ENCODE results near the gene NONO. TPM values are rescaled to one million over a fixed set of nuclear protein-coding genes. Genes with fewer than 3 reads are reported as not detected.
A peak's percentile ranks its signal among the peaks of the same experiment; 100 is the strongest.
"Not testable (repeated sequence)": the region's sequence is repeated elsewhere in the genome, so short reads cannot be mapped to it uniquely, and the experiment has no call there.

NONO gene
- total RNA-seq, 1 experiment from 2014 or later = 514 TPM

DNA sequence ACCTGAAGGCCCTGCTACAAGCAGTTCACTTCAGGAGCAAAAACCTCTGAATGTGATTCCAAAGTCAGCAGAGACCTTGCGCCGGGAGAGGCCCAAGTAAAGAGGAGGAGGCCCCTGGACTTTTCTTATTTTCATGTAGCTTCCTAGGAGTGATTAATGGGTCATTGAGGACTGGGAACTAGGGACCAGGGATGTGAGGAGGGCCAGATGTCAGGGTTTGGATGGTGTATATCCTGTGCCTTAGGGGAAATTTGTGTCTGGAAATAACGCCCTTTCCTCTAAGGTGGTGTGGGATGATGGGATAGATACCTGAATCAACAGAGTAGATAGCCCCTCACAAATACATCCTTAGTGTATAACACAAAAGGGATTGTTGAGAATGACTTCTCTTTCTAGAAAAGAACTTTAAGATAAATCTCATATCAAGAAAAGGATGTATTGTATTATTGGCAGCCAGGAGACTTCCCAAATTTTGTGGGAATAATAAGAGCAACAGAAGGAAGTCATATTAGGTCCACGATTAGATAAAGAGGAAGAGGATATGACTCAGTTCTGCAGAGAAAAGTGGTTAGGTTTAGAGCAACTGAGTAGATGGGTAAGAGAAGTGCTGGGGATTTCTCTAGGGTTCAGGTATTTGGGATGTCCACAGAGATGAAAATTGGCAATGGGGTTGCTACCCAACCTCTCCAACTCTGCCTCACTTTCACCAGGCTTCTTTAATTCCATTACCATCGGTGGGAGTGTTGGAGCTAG is 19.2 kb downstream of the NONO start:
- H4K20me1 ChIP-seq (ENCODE audit: low read length) = no peaks in the 10 kb centered on the region
- H2AFZ ChIP-seq (ENCODE audit: low read length) = no peak overlapping the region
- POLR2A ChIA-PET (ENCODE audit: unreplicated experiment) = no interaction called here
- H3F3A ChIP-seq (ENCODE audit: low read length, unreplicated experiment) = no peaks in the 10 kb centered on the region
- intact Hi-C loops (cut with micrococcal nuclease) = no loop called here
- no peak overlapping the region for H3K4me3 ChIP-seq (ENCODE audit: low read length)
- H3K36me3 ChIP-seq (ENCODE audit: low read depth, low read length) = peaks cover 20% of the 10 kb centered on the region
- no peaks in the 10 kb centered on the region for H3K9me2 ChIP-seq (replicated peaks; ENCODE audit: low read length)
- H3K9me3 ChIP-seq (ENCODE audit: low read length) = no peaks in the 10 kb centered on the region
- no peak overlapping the region for H3K4me2 ChIP-seq (ENCODE audit: low read length)
- H3K9ac ChIP-seq (ENCODE audit: low read length) = no peak overlapping the region
- DNase-seq (peak; percentile 7), ATAC-seq (peak; percentile 55; the same call in 1 of the 2 replicates)
- CTCF ChIA-PET = interaction anchor here (0.6 kb wide), 1 partner anchor 75 kb away, joined by 3 read pairs; no protein-coding TSS in a partner anchor
- BruUV-seq (replicated peaks) = no TSS peak
- no peaks in the 10 kb centered on the region for H3K79me2 ChIP-seq (ENCODE audit: low read length)
- 0 out of 2 replicates have a peak, but pooled peaks cover 2% of the 10 kb centered on the region for H3K4me1 ChIP-seq (ENCODE audit: insufficient read depth, low read length)
- no peak overlapping the region for H3K27ac ChIP-seq (ENCODE audit: low read length)
- no peaks in the 10 kb centered on the region for H3K27me3 ChIP-seq (ENCODE audit: low read length)
- TF ChIP-seq EZH2 (IDR thresholded peaks at IDR 0.05; ENCODE audit: low read length, unreplicated experiment) (no peak), EZH2phosphoT487 (IDR thresholded peaks at IDR 0.05; ENCODE audit: borderline replicate concordance, low read length) (no peak)
- TF ChIP-seq, protein P1, sequence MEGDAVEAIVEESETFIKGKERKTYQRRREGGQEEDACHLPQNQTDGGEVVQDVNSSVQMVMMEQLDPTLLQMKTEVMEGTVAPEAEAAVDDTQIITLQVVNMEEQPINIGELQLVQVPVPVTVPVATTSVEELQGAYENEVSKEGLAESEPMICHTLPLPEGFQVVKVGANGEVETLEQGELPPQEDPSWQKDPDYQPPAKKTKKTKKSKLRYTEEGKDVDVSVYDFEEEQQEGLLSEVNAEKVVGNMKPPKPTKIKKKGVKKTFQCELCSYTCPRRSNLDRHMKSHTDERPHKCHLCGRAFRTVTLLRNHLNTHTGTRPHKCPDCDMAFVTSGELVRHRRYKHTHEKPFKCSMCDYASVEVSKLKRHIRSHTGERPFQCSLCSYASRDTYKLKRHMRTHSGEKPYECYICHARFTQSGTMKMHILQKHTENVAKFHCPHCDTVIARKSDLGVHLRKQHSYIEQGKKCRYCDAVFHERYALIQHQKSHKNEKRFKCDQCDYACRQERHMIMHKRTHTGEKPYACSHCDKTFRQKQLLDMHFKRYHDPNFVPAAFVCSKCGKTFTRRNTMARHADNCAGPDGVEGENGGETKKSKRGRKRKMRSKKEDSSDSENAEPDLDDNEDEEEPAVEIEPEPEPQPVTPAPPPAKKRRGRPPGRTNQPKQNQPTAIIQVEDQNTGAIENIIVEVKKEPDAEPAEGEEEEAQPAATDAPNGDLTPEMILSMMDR (conservative IDR thresholded peaks at IDR 0.05; ENCODE audit: low read depth, low read length) = no peak

DNA sequence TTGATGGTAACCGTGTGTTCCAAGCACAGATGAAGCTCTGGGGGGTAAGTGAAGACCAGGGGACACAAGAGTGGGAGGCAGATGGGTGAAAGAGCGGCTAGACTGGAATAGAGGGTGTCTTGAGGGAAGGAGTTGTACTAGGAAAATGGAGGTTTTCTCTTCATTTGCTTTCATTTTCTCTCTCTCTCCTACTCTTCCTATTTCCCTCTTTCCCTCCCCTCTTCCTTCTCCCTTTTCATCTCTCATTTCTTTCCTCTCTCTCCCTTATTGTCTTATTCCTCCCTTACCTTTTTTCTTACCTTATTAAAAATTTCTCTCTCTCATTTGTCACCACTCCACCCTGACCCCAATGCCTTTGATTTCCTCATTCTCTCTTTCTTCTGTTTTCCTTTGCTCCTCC is 21.1 kb downstream of the NONO start:
- BruUV-seq (replicated peaks) = no TSS peak
- no peak for ATAC-seq
- no peaks in the 10 kb centered on the region for H3K27me3 ChIP-seq (ENCODE audit: low read length)
- H3K79me2 ChIP-seq (ENCODE audit: low read length) = no peaks in the 10 kb centered on the region
- peaks cover 5% of the 10 kb centered on the region; the same call in 1 of the 2 replicates for H3K36me3 ChIP-seq (ENCODE audit: low read depth, low read length)
- H3K4me1 ChIP-seq (ENCODE audit: insufficient read depth, low read length) = 0 out of 2 replicates have a peak, but pooled peaks cover 2% of the 10 kb centered on the region
- no peaks in the 10 kb centered on the region for H3K9me2 ChIP-seq (replicated peaks; ENCODE audit: low read length)
- no peak overlapping the region for H3K9ac ChIP-seq (ENCODE audit: low read length)
- DNase-seq = no peak
- no peak overlapping the region for H3K4me2 ChIP-seq (ENCODE audit: low read length)
- ChIA-PET POLR2A (ENCODE audit: unreplicated experiment) (no interaction called here), CTCF (no interaction called here)
- no peaks in the 10 kb centered on the region for H3F3A ChIP-seq (ENCODE audit: low read length, unreplicated experiment)
- TF ChIP-seq, protein P1 (conservative IDR thresholded peaks at IDR 0.05; ENCODE audit: low read depth, low read length) = no peak
- TF ChIP-seq EZH2phosphoT487 (IDR thresholded peaks at IDR 0.05; ENCODE audit: borderline replicate concordance, low read length) = no peak
- TF ChIP-seq EZH2 (IDR thresholded peaks at IDR 0.05; ENCODE audit: low read length, unreplicated experiment) = no peak
- H3K27ac ChIP-seq (ENCODE audit: low read length) = no peak overlapping the region
- intact Hi-C loops (cut with micrococcal nuclease) = no loop called here
- H3K9me3 ChIP-seq (ENCODE audit: low read length) = no peaks in the 10 kb centered on the region
- no peak overlapping the region for H3K4me3 ChIP-seq (ENCODE audit: low read length)
- H2AFZ ChIP-seq (ENCODE audit: low read length) = no peak overlapping the region
- no peaks in the 10 kb centered on the region for H4K20me1 ChIP-seq (ENCODE audit: low read length)

DNA sequence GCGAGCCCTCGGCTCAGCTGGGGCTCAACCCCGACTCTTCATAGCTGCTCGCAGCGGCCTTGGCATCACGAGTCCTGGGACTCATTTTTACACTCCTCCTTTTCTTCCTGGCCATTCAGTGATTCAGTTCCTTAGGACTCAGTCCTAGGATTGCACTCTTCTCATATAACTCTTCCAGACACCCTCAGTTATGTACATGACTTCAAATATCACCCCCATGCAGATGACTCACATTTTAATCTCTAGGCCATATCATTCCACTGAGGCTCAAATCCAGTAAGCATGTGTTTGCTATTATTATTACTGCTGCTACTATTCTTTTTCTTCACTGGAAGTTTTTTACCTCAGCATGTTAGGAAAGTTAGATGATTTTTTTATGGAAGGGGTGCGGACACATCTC is 32.5 kb downstream of the NONO start:
- no TSS peak for BruUV-seq (replicated peaks)
- no peak for ATAC-seq

DNA sequence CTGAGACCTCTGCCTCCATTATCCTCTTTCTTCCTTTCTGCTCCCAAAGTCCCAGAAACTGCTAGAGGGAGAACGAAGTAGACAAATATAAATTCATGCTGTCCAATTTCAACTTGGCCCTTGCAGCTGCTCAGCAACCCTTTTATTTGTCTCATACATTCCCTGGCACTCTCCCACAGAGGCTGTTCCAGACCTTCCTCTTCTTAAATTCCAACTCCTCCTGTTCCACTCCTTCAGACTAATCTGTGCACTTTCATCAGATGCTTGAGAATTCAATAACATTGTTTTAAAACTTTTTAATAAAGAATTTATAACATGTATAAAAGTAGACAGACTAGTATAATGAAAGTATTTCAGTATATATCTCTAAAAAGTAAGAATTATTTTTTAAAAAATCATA is 33.5 kb downstream of the NONO start:
- H3K79me2 ChIP-seq (ENCODE audit: low read length); intact Hi-C loops (cut with micrococcal nuclease); H3K9me2 ChIP-seq (replicated peaks; ENCODE audit: low read length); H3K36me3 ChIP-seq (ENCODE audit: low read depth, low read length); H3K9me3 ChIP-seq (ENCODE audit: low read length); ATAC-seq; H3K27ac ChIP-seq (ENCODE audit: low read length); BruUV-seq (replicated peaks); H2AFZ ChIP-seq (ENCODE audit: low read length); H4K20me1 ChIP-seq (ENCODE audit: low read length); H3K27me3 ChIP-seq (ENCODE audit: low read length); H3K9ac ChIP-seq (ENCODE audit: low read length); DNase-seq; H3F3A ChIP-seq (ENCODE audit: low read length, unreplicated experiment); CTCF ChIA-PET; H3K4me1 ChIP-seq (ENCODE audit: insufficient read depth, low read length); POLR2A ChIA-PET (ENCODE audit: unreplicated experiment); H3K4me2 ChIP-seq (ENCODE audit: low read length); H3K4me3 ChIP-seq (ENCODE audit: low read length): not testable (repeated sequence)

More for the DNA sequence above, 32.5 kb downstream of the NONO start:
- H3K4me2 ChIP-seq (ENCODE audit: low read length) = no peak overlapping the region
- no peak overlapping the region for H3K4me3 ChIP-seq (ENCODE audit: low read length)
- TF ChIP-seq, protein P1 (conservative IDR thresholded peaks at IDR 0.05; ENCODE audit: low read depth, low read length) = no peak
- TF ChIP-seq EZH2phosphoT487 (IDR thresholded peaks at IDR 0.05; ENCODE audit: borderline replicate concordance, low read length) (no peak), EZH2 (IDR thresholded peaks at IDR 0.05; ENCODE audit: low read length, unreplicated experiment) (no peak)
- DNase-seq = no peak
- no peaks in the 10 kb centered on the region for H3K9me3 ChIP-seq (ENCODE audit: low read length)
- ChIA-PET CTCF (no interaction called here), POLR2A (ENCODE audit: unreplicated experiment) (no interaction called here)
- H4K20me1 ChIP-seq (ENCODE audit: low read length) = no peaks in the 10 kb centered on the region
- H3K9me2 ChIP-seq (replicated peaks; ENCODE audit: low read length) = no peaks in the 10 kb centered on the region
- no peaks in the 10 kb centered on the region for H3K36me3 ChIP-seq (ENCODE audit: low read depth, low read length)
- no peaks in the 10 kb centered on the region for H3K27me3 ChIP-seq (ENCODE audit: low read length)
- no peaks in the 10 kb centered on the region for H3K79me2 ChIP-seq (ENCODE audit: low read length)
- no peak overlapping the region for H3K9ac ChIP-seq (ENCODE audit: low read length)
- intact Hi-C loops (cut with micrococcal nuclease) = no loop called here
- no peaks in the 10 kb centered on the region for H3F3A ChIP-seq (ENCODE audit: low read length, unreplicated experiment)
- no peaks in the 10 kb centered on the region for H3K4me1 ChIP-seq (ENCODE audit: insufficient read depth, low read length)
- H2AFZ ChIP-seq (ENCODE audit: low read length) = no peak overlapping the region
- no peak overlapping the region for H3K27ac ChIP-seq (ENCODE audit: low read length)

Data from PC-3 (cell line).